Hepatic stellate cell (primary cell): ENCODE data around the gene NUP37.
"Not testable (repeated sequence)": the region's sequence is repeated elsewhere in the genome, so short reads cannot be mapped to it uniquely, and the experiment has no call there.

Experiments
- DNase-seq: peaks from one replicate; pipeline ENCODE4 v3.0.0; 2011; ENCODE audit warnings: low spot score

Gene NUP37

DNA sequence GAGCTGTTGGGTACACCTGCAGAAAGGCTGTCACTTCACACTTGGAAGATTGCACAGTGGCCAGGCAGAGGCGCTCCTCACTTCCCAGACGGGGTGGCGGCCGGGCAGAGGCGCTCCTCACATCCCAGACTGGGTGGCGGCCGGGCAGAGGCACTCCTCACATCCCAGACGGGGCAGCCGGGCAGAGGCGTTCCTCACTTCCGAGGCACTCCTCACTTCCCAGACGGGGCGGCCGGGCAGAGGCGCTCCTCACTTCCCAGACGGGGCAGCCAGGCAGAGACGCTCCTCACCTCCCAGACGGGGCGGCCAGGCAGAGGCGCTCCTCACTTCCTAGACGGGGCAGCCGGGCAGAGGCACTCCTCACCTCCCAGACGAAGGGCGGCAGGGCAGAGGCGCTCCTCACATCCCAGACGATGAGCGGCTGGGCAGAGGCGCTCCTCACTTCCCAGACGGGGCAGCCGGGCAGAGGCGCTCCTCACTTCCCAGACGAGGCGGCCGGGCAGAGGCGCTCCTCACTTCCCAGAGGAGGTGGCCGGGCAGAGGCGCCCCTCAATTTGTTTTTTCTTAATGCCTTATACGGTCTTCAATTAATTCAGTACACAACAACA is 30.6 kb downstream of the NUP37 start:
- DNase-seq, result not testable (repeated sequence)

DNA sequence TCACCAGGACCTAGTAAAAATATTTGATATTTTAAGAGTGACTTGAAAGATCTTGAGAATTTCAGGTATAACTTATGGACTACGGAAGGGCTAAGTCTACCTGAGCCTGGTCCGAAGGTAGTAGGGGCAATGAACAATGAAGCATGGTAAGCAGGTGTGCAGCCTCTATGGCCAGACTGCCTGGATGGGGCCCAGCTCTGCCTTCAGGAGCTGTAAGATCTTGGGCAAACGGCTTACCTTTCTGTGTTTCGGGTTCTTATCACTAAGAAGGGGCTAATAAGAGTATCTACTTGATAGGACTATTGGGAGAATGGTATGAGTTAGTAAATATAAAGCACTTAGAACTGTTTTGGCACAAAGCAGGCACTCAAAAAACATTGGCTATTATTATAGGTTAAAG is 39.1 kb downstream of the NUP37 start:
- DNase-seq, result no peak

DNA sequence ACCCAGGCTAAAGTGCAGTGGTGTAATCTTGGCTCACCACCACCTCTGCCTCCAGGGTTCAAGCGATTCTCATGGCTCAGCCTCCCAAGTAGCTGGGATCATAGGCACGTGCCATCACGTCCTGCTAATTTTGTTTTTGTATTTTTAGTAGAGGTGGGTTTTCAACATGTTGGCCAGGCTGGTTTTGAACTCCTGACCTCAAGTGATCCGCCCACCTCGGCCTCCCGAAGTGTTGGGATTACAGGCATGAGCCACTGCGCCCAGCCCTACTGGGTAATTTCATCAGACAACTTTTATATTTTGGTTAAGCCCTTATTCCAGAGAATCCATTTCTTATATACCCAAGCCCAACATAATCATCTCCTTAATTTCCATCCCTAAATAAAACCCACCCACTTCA is 47.8 kb downstream of the NUP37 start:
- DNase-seq, result not testable (repeated sequence)

DNA sequence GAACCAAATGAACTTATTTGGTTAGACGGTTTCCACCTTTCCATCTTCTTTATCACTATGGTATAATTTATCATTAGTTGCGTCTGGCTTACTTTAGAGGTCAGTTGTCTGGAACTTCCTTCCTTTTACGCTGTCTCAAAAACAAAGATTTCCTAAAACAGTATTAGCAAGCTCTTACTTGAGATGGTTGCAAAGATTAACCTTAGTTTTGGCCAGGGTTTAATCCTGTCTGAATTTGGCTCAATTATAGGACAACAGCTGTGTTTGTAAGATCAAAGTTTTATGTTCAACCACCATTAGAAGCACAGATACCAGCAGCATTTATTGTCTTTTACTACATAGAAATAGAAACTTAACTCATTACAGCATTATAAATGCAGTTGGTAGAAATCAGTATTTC is 50.2 kb downstream of the NUP37 start:
- DNase-seq, result no peak

DNA sequence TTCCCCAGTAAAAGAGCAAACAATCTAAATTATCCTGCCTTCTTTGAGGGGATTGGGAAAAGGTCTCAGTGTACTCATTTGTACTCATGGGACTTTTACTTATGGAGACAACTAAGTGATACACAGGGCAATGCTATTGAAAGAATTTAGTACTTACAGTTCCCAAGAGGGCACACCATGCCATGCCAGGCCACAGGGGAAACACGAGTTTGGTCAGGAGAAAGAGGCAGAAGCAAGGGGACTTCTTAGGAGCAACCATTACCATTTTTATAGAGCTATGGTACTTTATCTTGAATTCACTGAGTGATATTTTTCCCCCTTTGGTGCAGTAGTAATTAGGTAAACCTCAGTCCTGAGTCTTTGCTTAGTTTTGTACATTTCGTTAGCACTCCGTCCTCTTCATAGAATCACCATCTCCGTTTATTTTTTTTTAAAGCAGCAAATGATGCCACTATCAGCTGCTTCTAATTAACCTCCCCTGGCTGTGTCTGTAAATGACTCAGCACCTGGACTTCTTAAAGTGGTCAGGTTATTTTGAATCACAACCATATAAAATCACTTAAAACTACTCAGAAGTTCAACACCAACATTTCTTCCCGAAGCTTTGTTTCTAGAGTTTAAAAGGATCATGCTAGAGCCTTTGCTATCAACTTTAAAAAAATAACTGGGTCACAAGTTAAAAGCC is 52.2 kb downstream of the NUP37 start:
- no peak for DNase-seq

DNA sequence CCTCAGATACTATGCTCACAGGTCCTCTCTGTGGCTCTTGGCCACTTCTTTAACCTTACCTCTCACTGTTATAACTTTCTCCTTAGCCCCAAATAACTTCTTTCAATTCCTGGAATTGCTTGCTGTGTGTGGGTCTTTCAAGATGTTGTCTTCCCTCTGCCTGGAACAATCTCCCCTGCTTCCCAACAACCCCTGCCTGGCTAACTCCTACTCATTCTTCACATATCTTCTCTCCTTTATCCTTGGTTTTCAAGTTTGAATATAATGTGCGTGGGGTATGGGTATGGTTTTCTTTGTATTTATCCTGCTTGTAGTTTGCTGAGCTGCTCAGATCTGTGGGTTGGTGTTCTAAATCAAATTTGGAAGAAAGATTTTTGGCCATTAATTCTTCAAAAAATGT is 55.4 kb downstream of the NUP37 start:
- no peak for DNase-seq

DNA sequence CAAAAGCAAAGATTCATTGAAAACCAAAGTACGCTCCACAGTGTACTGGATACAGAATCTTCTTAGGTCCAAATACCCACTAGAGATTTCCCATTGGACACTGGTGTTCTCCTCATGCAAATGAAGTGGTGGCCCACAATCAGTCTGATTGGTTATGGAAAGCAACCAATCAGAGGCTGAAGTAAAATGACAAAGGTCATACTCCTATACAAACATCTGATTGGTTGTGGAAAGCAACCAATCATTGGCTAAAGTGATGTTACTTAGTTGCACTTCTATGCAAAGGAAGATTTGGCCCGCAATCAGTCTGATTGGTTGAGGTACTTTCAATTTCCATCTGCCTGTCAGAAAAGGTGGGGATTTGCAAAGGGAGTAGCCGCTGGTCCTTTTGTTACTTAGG is 56.8 kb downstream of the NUP37 start:
- DNase-seq, result no peak

DNA sequence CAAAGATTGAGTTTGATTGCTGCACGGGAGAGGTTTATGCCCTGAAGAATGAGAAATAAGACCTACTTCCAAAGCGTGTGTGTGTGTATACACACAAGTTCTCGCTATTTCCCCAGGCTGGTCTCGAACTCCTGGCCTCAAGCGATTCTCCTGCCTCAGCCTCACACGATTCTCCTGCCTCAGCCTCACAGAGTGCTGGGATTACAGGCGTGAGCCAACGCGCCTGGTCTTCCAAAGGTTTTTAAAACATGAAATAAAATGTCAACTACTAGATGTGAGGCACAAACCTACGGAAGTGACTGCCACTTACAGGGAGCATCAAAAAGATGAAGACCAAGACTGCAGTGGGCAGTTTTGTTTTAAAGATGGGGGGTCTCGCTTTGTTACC is 57.5 kb downstream of the NUP37 start:
- no peak for DNase-seq

DNA sequence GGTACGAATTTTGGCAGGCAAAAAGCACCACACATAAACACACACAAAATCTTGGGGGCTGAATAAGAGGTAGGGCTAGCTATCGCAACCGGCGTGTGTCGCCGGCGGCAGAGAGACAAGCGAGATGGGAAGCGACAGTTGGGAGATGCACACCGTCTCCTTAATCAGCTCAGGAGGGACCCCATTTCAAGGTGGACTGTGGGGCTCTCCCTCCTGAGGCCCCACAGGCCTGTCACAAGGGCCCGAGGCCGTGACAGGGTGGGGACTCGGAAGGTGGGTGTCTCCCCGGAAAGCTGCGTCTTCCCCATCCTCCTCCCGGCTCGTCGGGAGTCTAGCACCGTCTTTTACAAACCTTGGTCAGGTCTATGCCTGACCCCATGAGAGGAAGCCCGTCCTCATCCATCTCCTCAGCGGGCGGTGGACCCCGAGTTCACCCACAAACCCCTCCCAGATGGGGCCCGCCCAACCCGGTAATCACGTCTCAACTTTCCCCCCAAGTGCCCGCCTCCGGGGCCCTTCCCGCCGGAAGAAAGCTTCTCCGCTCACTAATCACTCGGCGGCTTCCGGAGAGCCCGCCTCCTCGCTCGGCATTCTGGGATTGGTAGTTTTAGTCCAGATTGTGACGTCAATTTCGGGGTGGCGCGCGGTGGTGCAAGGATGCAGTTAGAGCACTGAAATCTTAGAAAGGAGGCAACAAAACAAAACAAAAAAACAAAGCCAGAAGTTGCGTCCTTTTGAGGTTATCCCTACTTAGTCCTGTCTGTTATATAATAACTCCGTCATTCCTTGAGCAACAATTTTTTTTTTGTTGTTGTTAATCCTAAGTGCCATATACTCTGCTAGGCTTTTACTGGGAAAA is 58.1 kb downstream of the NUP37 start, which contains the start of gene WASHC3:
Gene WASHC3 (minus strand): TSS at position 432 of the 859 bp plus-strand sequence. CDS start 29 bp downstream, at position 403.
- DNase-seq, result peak; percentile 83

DNA sequence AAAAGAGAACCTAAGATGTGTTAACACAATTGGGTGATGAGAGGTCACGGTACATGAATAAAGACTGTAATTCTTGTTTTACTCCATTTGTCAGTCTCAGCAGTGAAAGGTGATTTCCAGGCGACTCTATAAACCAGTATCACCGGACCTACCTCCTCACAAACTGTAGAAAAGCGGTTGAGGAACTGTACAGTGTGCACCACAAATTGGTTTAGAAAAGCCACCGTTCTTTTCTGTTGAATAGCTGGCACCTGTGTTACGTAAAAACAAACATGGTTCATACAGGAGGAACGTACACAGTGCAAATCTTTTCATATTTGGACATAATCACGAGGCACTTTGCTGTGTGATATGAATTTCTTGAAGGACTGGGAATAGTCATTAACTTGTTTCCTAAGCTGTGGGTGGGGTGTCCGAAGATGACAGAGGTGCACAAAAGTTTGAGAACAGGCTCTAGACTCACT is 58.8 kb downstream of the NUP37 start:
- no peak for DNase-seq

DNA sequence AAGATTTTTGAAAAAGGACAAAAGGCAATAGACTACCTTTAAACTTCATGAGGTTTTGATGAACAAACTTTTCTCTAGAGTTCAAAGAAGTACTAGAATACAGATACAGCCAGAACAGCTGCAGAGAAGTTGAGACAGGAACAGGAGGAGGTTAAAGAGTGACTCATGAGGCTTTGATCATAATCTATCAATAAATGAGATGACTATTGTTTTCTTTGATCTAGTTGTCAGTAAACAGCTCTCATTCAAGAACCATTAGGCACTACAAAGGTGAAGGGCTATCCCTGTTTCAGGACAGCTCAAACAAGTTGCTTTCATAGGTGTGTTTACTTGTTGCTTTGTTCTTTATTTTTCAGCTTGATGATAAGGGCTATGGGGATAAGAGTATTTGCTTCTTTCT is 60.6 kb downstream of the NUP37 start:
- DNase-seq, result no peak

DNA sequence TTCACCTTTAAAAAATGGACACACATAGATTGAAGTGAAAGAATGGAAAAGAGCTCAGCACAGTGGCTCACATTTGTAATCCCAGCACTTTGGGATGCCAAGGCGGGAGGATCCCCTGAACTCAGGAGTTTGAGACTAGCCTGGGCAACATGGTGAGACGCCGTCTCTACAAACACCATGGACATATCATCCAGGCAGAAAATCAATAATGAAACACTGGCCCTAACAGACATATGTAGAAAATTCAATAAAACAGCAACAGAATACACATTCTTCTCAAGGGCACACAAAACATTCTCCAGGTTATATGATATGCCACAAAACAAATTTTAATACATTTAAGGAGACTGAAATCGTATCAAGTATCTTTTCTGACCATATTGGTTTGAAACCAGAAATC is 65.6 kb downstream of the NUP37 start:
- no peak for DNase-seq

DNA sequence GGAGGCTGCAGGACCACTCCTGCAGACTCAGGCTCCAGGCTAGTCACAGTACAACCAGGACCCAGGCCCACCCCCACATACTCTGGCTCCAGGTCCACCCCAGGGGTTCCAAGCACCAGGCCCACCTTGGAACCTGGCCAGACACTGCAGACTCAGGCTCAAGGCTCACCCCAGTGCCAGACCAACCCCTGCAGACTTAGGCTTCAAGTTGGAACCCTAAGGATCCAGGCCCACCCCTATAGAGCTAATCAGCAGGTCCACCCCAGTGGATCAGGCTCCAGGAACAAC is 66.9 kb downstream of the NUP37 start:
- no peak for DNase-seq

DNA sequence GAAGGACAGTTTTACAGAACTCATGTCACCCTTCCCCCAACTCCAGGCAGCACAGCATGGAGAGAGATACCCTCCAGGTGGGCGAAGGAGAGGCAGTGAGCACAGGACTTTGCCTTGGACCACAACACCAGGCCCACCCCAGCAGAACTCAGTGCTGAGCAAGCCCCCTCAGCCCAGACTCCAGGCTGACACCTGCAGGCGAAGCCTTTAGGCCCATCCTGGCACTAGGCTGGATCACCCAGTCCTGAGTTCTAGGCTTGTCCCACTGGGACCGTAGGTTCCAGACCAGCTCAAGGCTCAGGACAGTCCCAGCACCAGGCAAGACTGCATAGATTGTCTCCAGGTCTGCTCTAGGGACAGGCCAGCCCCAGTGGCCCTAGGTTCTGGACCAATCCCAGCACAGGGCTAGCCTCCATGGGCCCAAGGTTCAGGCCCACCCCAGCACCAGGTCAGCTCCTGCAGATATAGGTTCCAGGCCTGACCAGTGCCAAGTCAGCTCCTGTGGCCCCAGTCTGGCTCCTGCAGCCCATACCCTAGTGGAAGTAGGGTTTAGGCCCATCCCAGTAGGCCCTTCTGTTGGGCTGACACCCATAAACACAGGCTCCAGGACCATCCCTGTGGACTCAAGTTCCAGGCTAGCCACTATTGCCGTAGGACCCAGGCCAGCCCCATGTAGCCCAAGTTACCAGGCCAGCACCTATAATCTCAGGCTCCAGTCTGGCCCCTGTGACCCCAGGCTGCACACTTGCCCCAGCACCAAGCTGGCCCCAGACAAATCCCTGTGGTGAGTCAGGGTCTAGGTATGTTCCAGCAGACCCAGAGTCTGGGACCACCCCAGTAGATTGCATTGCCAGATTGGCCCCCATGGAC is 67.5 kb downstream of the NUP37 start:
- no peak for DNase-seq

DNA sequence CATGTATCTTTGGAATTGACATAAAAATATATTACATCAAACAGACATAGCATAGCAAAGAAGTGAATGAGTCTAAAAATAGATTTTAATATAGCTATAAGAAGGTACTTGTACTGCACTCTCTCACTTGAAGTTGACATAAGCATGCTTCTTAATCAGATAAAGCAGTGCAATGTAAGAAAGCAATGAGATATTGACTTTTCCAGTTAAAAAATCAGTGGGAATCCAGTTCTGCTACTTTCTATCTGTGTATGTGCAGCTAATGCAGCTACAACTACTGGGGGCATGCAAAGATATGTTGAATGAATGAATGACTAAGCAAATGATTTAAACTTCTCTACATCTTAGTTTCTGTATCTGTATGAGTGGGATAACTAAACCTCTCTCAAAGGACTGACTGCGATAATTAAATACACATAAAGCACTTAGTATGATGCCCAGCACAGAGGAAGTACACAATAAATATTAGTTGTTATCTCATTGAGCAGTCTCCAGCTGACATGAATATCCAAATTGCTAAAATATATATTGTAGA is 68.4 kb downstream of the NUP37 start:
- DNase-seq, result no peak

DNA sequence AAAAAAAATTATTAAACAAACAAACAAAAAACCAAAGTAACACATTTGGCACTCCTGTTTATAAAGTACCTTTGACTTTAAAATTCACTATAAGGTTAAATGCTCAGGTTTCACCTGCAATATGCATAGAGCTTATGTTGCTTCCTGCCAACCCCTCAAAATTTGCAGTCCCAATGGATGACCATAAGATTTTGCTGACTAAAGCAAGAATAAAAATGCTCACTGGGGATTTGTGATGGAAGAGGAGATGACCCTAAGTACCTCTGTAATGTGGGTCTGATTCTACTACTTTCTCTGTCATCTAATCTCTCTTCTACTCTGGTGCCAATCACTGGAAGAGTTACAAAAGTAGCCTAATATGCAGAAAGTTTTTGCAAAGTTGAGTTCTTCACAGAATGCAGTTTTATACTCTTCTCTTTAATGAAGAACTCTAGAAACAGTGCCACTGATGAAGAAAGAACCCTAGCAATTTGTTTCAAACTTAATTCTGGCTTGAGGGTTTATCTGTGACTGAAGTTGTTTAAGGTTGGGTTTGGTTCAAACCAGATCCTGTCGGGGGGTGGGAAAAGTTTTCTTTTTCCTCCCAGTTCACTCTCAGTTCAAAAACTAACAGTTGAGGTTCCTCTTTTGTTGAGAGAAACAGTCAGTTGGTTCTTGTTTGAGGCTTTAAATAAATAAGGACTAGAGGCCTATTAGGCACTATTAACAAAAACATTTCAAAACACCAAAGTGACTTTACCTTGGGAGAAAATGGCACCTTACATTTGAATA is 69.1 kb downstream of the NUP37 start:
- DNase-seq, result no peak

DNA sequence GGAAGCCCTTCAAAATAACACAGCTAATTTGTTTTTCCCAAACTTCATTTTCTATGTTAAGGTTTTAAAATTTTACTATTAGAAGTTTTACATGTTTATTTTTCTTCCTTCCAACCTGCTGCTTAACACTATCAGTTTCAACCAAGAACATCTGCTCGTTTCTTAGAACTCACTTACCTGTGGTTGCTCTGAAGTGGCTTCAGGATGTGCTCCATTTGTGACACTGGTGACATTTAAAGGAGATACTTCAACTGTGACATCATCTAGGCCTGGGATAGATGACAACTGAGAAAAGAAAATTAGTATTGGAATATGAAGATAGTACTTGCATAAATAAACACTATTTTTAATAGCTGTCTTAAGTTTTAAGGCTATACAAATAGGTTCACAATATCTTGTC is 76.0 kb downstream of the NUP37 start:
- DNase-seq, result no peak

DNA sequence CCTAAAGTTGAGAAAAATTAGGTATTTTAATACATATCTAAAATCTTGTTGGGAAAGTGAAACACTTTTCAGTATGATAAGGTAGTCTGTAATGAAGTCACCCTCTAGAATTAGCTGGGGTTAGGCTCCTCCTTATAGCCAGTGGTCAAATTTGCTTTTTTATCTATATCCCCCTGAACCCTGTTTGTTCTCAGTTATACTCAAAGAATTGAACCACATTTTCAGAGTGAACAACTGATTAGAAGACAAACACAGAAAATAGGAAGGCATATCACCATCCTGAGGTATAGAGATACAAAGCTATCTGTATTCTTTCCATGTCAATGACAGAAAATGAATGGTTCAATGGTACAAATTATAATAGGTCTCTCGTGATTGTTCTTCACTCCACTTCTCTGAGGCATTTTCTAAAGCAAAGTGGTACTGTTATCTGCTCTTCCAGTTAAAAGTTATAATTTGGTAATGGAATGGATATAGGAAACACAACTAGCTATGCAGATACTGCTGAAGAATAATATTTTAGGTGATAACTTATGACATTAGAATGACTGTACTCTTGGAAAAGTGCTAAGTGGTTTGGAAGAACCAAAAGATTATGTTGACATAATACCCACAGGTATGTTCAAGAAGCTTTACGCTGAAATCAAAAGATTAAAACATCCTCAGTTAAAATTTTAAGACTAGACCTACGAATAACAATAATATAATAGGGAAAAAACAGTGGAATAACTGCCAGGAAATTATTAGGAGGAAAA is 85.7 kb downstream of the NUP37 start:
- no peak for DNase-seq

DNA sequence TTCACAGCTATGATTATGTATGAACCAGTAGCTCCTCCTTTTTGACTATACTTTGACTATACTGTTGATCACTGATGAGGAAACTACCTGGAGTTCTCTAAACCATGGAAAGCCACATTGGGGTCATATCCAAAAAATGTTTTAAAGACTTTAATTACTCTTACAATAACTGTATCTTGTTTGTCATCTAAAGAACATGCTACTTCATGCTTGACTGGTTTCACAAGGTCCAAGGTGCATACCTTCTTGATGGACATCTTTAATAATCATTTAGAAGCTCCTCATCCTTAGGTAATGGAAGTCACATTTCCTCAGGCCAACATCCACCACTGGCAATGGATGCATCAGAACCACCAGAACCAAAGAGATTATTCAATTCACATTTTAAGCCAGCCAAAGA is 88.1 kb downstream of the NUP37 start:
- no peak for DNase-seq

DNA sequence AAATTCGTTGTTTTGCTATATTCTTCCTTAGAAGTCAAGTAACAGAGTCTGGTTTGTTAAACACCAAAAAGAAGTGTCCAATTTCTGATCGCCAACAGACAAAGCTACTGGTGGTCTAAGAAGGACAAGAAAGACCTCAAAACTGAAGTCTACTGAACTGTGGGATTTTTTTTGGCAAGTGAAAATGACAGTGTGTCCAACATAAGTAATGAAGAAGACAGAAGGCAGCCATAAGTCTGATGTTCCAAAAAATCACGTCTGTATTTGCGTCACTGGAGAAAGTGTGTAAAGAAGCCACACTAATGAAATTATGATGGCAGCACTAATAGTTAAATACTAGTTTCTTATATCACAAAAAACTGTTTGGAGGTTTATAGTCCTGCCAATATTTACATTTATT is 90.8 kb downstream of the NUP37 start:
- DNase-seq, result no peak
